ENCODE data around the gene KCNH1. TPM values are rescaled to one million over a fixed set of nuclear protein-coding genes. Genes with fewer than 3 reads are reported as not detected.

The KCNH1 gene
- total RNA-seq, 1 donor: 41.3 TPM

- no peaks in the 10 kb centered on the region for H3K79me2 ChIP-seq (ENCODE audit: insufficient read depth, low read length)
- no peaks in the 10 kb centered on the region for H4K20me1 ChIP-seq (ENCODE audit: insufficient read depth, low read length)
- H3K36me3 ChIP-seq (ENCODE audit: insufficient read depth, low read length): no peaks in the 10 kb centered on the region
- H3K4me2 ChIP-seq (ENCODE audit: insufficient read depth, low read length): no peak overlapping the region
- no peak for DNase-seq (ENCODE audit: insufficient read length, low spot score, missing footprints)
- no peak for TF ChIP-seq CTCF (IDR thresholded peaks at IDR 0.05; ENCODE audit: extremely low read depth, low read depth, low read length)
- H3K4me3 ChIP-seq (ENCODE audit: insufficient read depth, low read length): no peak overlapping the region
- H3K27ac ChIP-seq (ENCODE audit: low read depth, low read length): no peak overlapping the region
- H3K27me3 ChIP-seq (ENCODE audit: insufficient read depth, low read length): no peaks in the 10 kb centered on the region
- no peak overlapping the region for H2AFZ ChIP-seq (ENCODE audit: low read length)
- H3K4me1 ChIP-seq (ENCODE audit: insufficient read depth, low read length): no peaks in the 10 kb centered on the region
- no peaks in the 10 kb centered on the region for H3K9me3 ChIP-seq (ENCODE audit: low read depth, low read length)
Observed at GRCh38 chr1:210764536-210764935, 369.4 kb downstream of the KCNH1 start.

- Histone ChIP-seq H2AFZ (ENCODE audit: low read length) (no peak overlapping the region), H3K9me3 (ENCODE audit: low read depth, low read length) (no peaks in the 10 kb centered on the region), H4K20me1 (ENCODE audit: insufficient read depth, low read length) (no peaks in the 10 kb centered on the region), H3K4me1 (ENCODE audit: insufficient read depth, low read length) (peaks cover 3% of the 10 kb centered on the region), H3K79me2 (ENCODE audit: insufficient read depth, low read length) (no peaks in the 10 kb centered on the region), H3K36me3 (ENCODE audit: insufficient read depth, low read length) (no peaks in the 10 kb centered on the region), H3K27ac (ENCODE audit: low read depth, low read length) (no peak overlapping the region), H3K4me2 (ENCODE audit: insufficient read depth, low read length) (no peak overlapping the region), H3K27me3 (ENCODE audit: insufficient read depth, low read length) (no peaks in the 10 kb centered on the region), H3K4me3 (ENCODE audit: insufficient read depth, low read length) (no peak overlapping the region)
- TF ChIP-seq CTCF (IDR thresholded peaks at IDR 0.05; ENCODE audit: extremely low read depth, low read depth, low read length): no peak
- no peak for DNase-seq (ENCODE audit: insufficient read length, low spot score, missing footprints)
Observed at GRCh38 chr1:210758761-210759160, 375.2 kb downstream of the KCNH1 start.

GRCh38 chr1:210758261-210758660, 375.7 kb downstream of the KCNH1 start:
- Histone ChIP-seq H3K79me2 (ENCODE audit: insufficient read depth, low read length) (no peaks in the 10 kb centered on the region), H3K9me3 (ENCODE audit: low read depth, low read length) (no peaks in the 10 kb centered on the region), H3K36me3 (ENCODE audit: insufficient read depth, low read length) (no peaks in the 10 kb centered on the region), H3K4me2 (ENCODE audit: insufficient read depth, low read length) (no peak overlapping the region), H3K27ac (ENCODE audit: low read depth, low read length) (no peak overlapping the region), H2AFZ (ENCODE audit: low read length) (no peak overlapping the region), H3K4me3 (ENCODE audit: insufficient read depth, low read length) (no peak overlapping the region), H4K20me1 (ENCODE audit: insufficient read depth, low read length) (no peaks in the 10 kb centered on the region), H3K4me1 (ENCODE audit: insufficient read depth, low read length) (peaks cover 3% of the 10 kb centered on the region), H3K27me3 (ENCODE audit: insufficient read depth, low read length) (no peaks in the 10 kb centered on the region)
- DNase-seq (ENCODE audit: insufficient read length, low spot score, missing footprints): no peak
- TF ChIP-seq CTCF (IDR thresholded peaks at IDR 0.05; ENCODE audit: extremely low read depth, low read depth, low read length): no peak

GRCh38 chr1:210757677-210758076, 376.3 kb downstream of the KCNH1 start:
- H2AFZ ChIP-seq (ENCODE audit: low read length): no peak overlapping the region
- DNase-seq (ENCODE audit: insufficient read length, low spot score, missing footprints): no peak
- H3K4me2 ChIP-seq (ENCODE audit: insufficient read depth, low read length): no peak overlapping the region
- no peaks in the 10 kb centered on the region for H3K36me3 ChIP-seq (ENCODE audit: insufficient read depth, low read length)
- peaks cover 3% of the 10 kb centered on the region for H3K4me1 ChIP-seq (ENCODE audit: insufficient read depth, low read length)
- no peak overlapping the region for H3K4me3 ChIP-seq (ENCODE audit: insufficient read depth, low read length)
- no peaks in the 10 kb centered on the region for H3K79me2 ChIP-seq (ENCODE audit: insufficient read depth, low read length)
- H3K27me3 ChIP-seq (ENCODE audit: insufficient read depth, low read length): no peaks in the 10 kb centered on the region
- H3K9me3 ChIP-seq (ENCODE audit: low read depth, low read length): no peaks in the 10 kb centered on the region
- TF ChIP-seq CTCF (IDR thresholded peaks at IDR 0.05; ENCODE audit: extremely low read depth, low read depth, low read length): no peak
- no peaks in the 10 kb centered on the region for H4K20me1 ChIP-seq (ENCODE audit: insufficient read depth, low read length)
- H3K27ac ChIP-seq (ENCODE audit: low read depth, low read length): no peak overlapping the region
